Cerebellar cortex (tissue), 1 donor: Measurements from ENCODE around the gene PCDH9.
A peak's percentile ranks its signal among the peaks of the same experiment; 100 is the strongest.

Experiments
- DNase-seq: peaks from one replicate; pipeline ENCODE4 v3.0.0-alpha.2; 2015; ENCODE audit warnings: low spot score

Gene PCDH9

GRCh38 chr13:66751691-66752090 lies 478.4 kb downstream of the PCDH9 start:
- no peak for DNase-seq

- no peak for DNase-seq
These were observed 481.4 kb downstream of the PCDH9 start for GRCh38 chr13:66748712-66749111.

GRCh38 chr13:66745307-66745706 lies 484.8 kb downstream of the PCDH9 start:
- no peak for DNase-seq

GRCh38 chr13:66723576-66723975 lies 506.6 kb downstream of the PCDH9 start:
- DNase-seq: peak; percentile 20

- no peak for DNase-seq
These were observed 513.6 kb downstream of the PCDH9 start for GRCh38 chr13:66716538-66716937.

- DNase-seq: no peak
These were observed 515.3 kb downstream of the PCDH9 start for GRCh38 chr13:66714795-66715194.

- no peak for DNase-seq
These were observed 526.0 kb downstream of the PCDH9 start for GRCh38 chr13:66704110-66704509.

GRCh38 chr13:66703597-66703996 lies 526.5 kb downstream of the PCDH9 start:
- DNase-seq: no peak

GRCh38 chr13:66700117-66700601 lies 530.0 kb downstream of the PCDH9 start:
- DNase-seq: no peak

GRCh38 chr13:66693656-66694055 lies 536.5 kb downstream of the PCDH9 start:
- DNase-seq: peak; percentile 25

GRCh38 chr13:66691149-66691548 lies 539.0 kb downstream of the PCDH9 start:
- no peak for DNase-seq

GRCh38 chr13:66689628-66690027 lies 540.5 kb downstream of the PCDH9 start:
- DNase-seq: peak; percentile 9

- no peak for DNase-seq
These were observed 541.0 kb downstream of the PCDH9 start for GRCh38 chr13:66689037-66689619.

- DNase-seq: no peak
These were observed 548.7 kb downstream of the PCDH9 start for GRCh38 chr13:66681403-66681802.

- DNase-seq: no peak
These were observed 550.1 kb downstream of the PCDH9 start for GRCh38 chr13:66680031-66680430.

- DNase-seq: no peak
These were observed 554.5 kb downstream of the PCDH9 start for GRCh38 chr13:66675620-66676019.

- no peak for DNase-seq
These were observed 556.7 kb downstream of the PCDH9 start for GRCh38 chr13:66673401-66673800.

GRCh38 chr13:66665991-66666390 lies 564.1 kb downstream of the PCDH9 start:
- DNase-seq: peak; percentile 97

GRCh38 chr13:66663711-66664110 lies 566.4 kb downstream of the PCDH9 start:
- peak; percentile 11 for DNase-seq

- DNase-seq: no peak
These were observed 566.9 kb downstream of the PCDH9 start for GRCh38 chr13:66663206-66663605.

GRCh38 chr13:66661336-66661735 lies 568.8 kb downstream of the PCDH9 start:
- DNase-seq: no peak

GRCh38 chr13:66660468-66660813 lies 569.7 kb downstream of the PCDH9 start:
- no peak for DNase-seq

- DNase-seq: no peak
These were observed 570.3 kb downstream of the PCDH9 start for GRCh38 chr13:66659701-66660467.

GRCh38 chr13:66659286-66659685 lies 570.9 kb downstream of the PCDH9 start:
- DNase-seq: no peak
